Common myeloid progenitor, CD34-positive (primary cell): ENCODE measurements around the gene PCSK4.

ENCODE experiments used
- CTCF ChIA-PET: fragments of 350-600 bp; sonication (Branson Sonifier 250); formaldehyde crosslinking; loops from one replicate; lab custom pipeline; 2021; ENCODE audit warnings: antibody characterized with exemption; lab: Charles Lee
- POLR2A ChIA-PET: fragments of 350-600 bp; sonication (Branson Sonifier 250); formaldehyde crosslinking; loops from one replicate; lab custom pipeline; 2021; ENCODE audit warnings: antibody characterized with exemption; lab: Charles Lee
- DNase-seq, 3 donors: peaks; one replicate each; pipeline versions ENCODE4 v3.0.0 to v3.0.0-alpha.2; 2013
- H3K27ac ChIP-seq, 2 experiments: 1 replicate in 1 of 2; 2 replicates in 1 of 2; pipeline ENCODE4 v1.7.0; 2013; ENCODE audit warnings: inconsistent platforms in 2 of 2, low read length in 2 of 2, mild to moderate bottlenecking in 2 of 2, low read depth in 1 of 2, moderate library complexity in 1 of 2; ENCODE audit not compliant: severe bottlenecking in 2 of 2, insufficient read depth in 1 of 2, poor library complexity in 1 of 2
- H3K27me3 ChIP-seq, 5 experiments: replicated peaks in 2 of 5; 1 replicate in 3 of 5; 2 replicates in 2 of 5; pipeline versions ENCODE4 v1.6.1 to v1.7.0; 2013; ENCODE audit warnings: low read length in 4 of 5, mild to moderate bottlenecking in 2 of 5, moderate library complexity in 2 of 5, inconsistent platforms in 1 of 5; ENCODE audit not compliant: insufficient read depth in 5 of 5, control insufficient read depth in 4 of 5
- H3K36me3 ChIP-seq, 4 experiments: 1 replicate in 2 of 4; 2 replicates in 2 of 4; pipeline versions ENCODE4 v1.6.1 to v1.7.0; 2013; ENCODE audit warnings: low read length in 3 of 4, control low read depth in 1 of 4, mild to moderate bottlenecking in 1 of 4; ENCODE audit not compliant: control insufficient read depth in 4 of 4, insufficient read depth in 4 of 4
- H3K4me1 ChIP-seq, 4 experiments: 1 replicate in 3 of 4; 2 replicates in 1 of 4; pipeline versions ENCODE4 v1.6.1 to v1.7.1; 2013; ENCODE audit warnings: low read length in 3 of 4, mild to moderate bottlenecking in 3 of 4, control low read depth in 1 of 4, inconsistent platforms in 1 of 4, moderate library complexity in 1 of 4; ENCODE audit not compliant: control insufficient read depth in 4 of 4, insufficient read depth in 4 of 4; ENCODE audit errors: control extremely low read depth in 1 of 4
- H3K4me3 ChIP-seq, 7 experiments: 1 replicate in 4 of 7; 2 replicates in 3 of 7; pipeline versions ENCODE4 v1.5.1 to v1.7.0; 2013; ENCODE audit warnings: mild to moderate bottlenecking in 7 of 7, low read length in 6 of 7, moderate library complexity in 6 of 7, inconsistent platforms in 2 of 7, low read depth in 2 of 7, control low read depth in 1 of 7; ENCODE audit not compliant: insufficient read depth in 4 of 7, control insufficient read depth in 1 of 7; ENCODE audit errors: extremely low read depth in 1 of 7
- H3K9me3 ChIP-seq, 5 experiments: 1 replicate in 4 of 5; 2 replicates in 1 of 5; pipeline versions ENCODE4 v1.6.1 to v1.7.1; 2013; ENCODE audit warnings: low read length in 4 of 5, mild to moderate bottlenecking in 2 of 5, inconsistent platforms in 1 of 5, low read depth in 1 of 5, moderate library complexity in 1 of 5; ENCODE audit not compliant: control insufficient read depth in 4 of 5, insufficient read depth in 2 of 5; ENCODE audit errors: control extremely low read depth in 1 of 5
- WGBS: methylation state at CpG from one replicate; pipeline ENCODE4 v1.1.5; 2013; ENCODE audit not compliant: insufficient coverage; 5-methylcytosine and 5-hydroxymethylcytosine counted together

PCSK4 gene

GRCh38 chr19:1434577-1435060 is 55.5 kb downstream of the PCSK4 start:
- Histone ChIP-seq H3K4me3 (no peak overlapping the region), H3K36me3 (peaks cover 2 to 54% (median 47%) of the 10 kb centered on the region in 4 experiments), H3K4me1 (peaks cover 0 to 12% (median 8%) of the 10 kb centered on the region in 4 experiments), H3K27ac (no peak overlapping the region), H3K27me3 (no peaks in the 10 kb centered on the region), H3K9me3 (no peaks in the 10 kb centered on the region)
- 97% methylated on average over 24 of the region's 39 CpGs for WGBS
- ChIA-PET CTCF (interaction anchor here (1.9 kb wide), 1 partner anchor 18 kb away, joined by 6 read pairs; no protein-coding TSS in a partner anchor), POLR2A (no interaction called here)
- peak in 1 of 3 donors; percentile 24 for DNase-seq

- H3K4me3 ChIP-seq = no peak overlapping the region
- H3K27me3 ChIP-seq = no peaks in the 10 kb centered on the region
- no peak for DNase-seq
- peaks cover 0 to 7% (median 3%) of the 10 kb centered on the region in 4 experiments for H3K4me1 ChIP-seq
- POLR2A ChIA-PET = no interaction called here
- 96% methylated on average over 17 of the region's 17 CpGs for WGBS
- H3K27ac ChIP-seq = no peak overlapping the region
- H3K9me3 ChIP-seq = no peaks in the 10 kb centered on the region
- peaks cover 2 to 58% (median 50%) of the 10 kb centered on the region in 4 experiments for H3K36me3 ChIP-seq
- CTCF ChIA-PET = interaction anchor here (1.9 kb wide), 1 partner anchor 17 kb away, joined by 6 read pairs; no protein-coding TSS in a partner anchor
These were observed 56.1 kb downstream of the PCSK4 start for GRCh38 chr19:1434040-1434366.

GRCh38 chr19:1433119-1434039 is 56.8 kb downstream of the PCSK4 start:
- no peak overlapping the region for H3K4me3 ChIP-seq
- WGBS = 96% methylated on average over 46 of the region's 47 CpGs
- peaks cover 0 to 5% (median 3%) of the 10 kb centered on the region in 4 experiments for H3K4me1 ChIP-seq
- CTCF ChIA-PET = interaction anchor here (1.9 kb wide), 1 partner anchor 17 kb away, joined by 6 read pairs; no protein-coding TSS in a partner anchor
- DNase-seq = no peak
- H3K36me3 ChIP-seq = peaks cover 2 to 64% (median 55%) of the 10 kb centered on the region in 4 experiments
- H3K27ac ChIP-seq = no peak overlapping the region
- H3K27me3 ChIP-seq = no peaks in the 10 kb centered on the region
- POLR2A ChIA-PET = interaction anchor here (0.6 kb wide), 1 partner anchor 496 kb away, joined by 4 read pairs; no protein-coding TSS in a partner anchor
- no peaks in the 10 kb centered on the region for H3K9me3 ChIP-seq

GRCh38 chr19:1432507-1432887 is 57.7 kb downstream of the PCSK4 start:
- CTCF ChIA-PET = interaction anchor here (0.9 to 1.9 kb wide), 2 partner anchors 8 to 16 kb away, joined by 3 to 6 read pairs; no protein-coding TSS in a partner anchor

DNA sequence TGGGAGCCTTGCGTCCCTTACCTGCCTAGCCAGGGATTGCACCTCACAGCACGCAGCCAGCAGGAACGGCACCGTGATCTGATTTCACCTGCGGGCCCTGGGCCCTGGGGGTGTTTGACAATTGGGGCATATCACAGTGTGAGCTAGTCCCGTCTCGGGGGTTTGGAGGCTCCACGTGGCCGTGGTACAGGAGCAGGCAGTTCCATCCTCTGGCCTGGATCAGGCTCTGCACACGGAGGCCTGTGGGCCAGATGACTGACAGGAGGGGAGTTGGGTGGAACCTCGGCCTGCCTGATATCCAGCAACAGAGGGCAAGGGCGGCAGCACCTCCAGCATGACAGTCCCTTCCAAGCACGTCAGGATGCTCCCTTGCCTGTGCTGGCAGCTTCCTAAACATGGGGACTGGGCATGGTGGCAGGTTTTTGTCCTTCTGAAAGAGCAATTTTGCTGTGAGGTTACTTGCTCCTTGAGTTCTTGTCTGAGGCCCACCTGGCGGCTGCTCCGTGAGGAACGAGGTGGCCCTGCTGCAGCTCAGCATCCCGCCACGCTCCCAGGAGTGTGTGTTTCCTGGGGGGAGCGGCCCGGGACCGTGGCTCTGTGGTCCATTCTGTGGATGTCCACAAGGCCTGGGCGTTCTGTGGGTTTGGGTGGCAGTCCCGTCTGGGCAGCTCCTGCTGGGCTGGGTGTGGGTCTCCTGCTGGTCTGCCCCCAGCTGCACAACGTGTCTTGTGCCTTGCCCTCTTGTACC is 58.2 kb downstream of the PCSK4 start:
- ChIA-PET POLR2A (no interaction called here), CTCF (interaction anchor here (0.9 to 1.2 kb wide), 2 partner anchors 9 to 15 kb away, joined by 3 to 5 read pairs; no protein-coding TSS in a partner anchor)
- H3K9me3 ChIP-seq = no peaks in the 10 kb centered on the region
- no peaks in the 10 kb centered on the region for H3K4me1 ChIP-seq
- no peak overlapping the region for H3K27ac ChIP-seq
- 89% methylated on average over 22 of the region's 24 CpGs for WGBS
- DNase-seq = no peak
- H3K27me3 ChIP-seq = no peaks in the 10 kb centered on the region
- no peak overlapping the region for H3K4me3 ChIP-seq
- H3K36me3 ChIP-seq = peaks cover 2 to 79% (median 64%) of the 10 kb centered on the region in 4 experiments

More at GRCh38 chr19:1432507-1432887, 57.7 kb downstream of the PCSK4 start:
- no peaks in the 10 kb centered on the region for H3K4me1 ChIP-seq
- peaks cover 2 to 73% (median 61%) of the 10 kb centered on the region in 4 experiments for H3K36me3 ChIP-seq
- H3K27me3 ChIP-seq = no peaks in the 10 kb centered on the region
- no peak for DNase-seq
- H3K4me3 ChIP-seq = no peak overlapping the region
- H3K9me3 ChIP-seq = no peaks in the 10 kb centered on the region
- POLR2A ChIA-PET = interaction anchor here (0.6 kb wide), 1 partner anchor 497 kb away, joined by 4 read pairs; no protein-coding TSS in a partner anchor
- 95% methylated on average over 10 of the region's 16 CpGs for WGBS
- no peak overlapping the region for H3K27ac ChIP-seq
